HK-2 (cell line): ENCODE measurements around the gene PPP1R12B.
A peak's percentile ranks its signal among the peaks of the same experiment; 100 is the strongest.

Experiments used
- DNase-seq: peaks from one replicate; pipeline ENCODE4 v3.0.0-alpha.2; 2018; ENCODE audit not compliant: unreplicated experiment

Gene PPP1R12B

GRCh38 chr1:202348509-202349205 is at the start of gene PPP1R12B:
PPP1R12B (plus strand) TSS chr1:202348699; CDS start chr1:202348852, 153 bp downstream.
- peak; percentile 99 for DNase-seq

GRCh38 chr1:202302166-202302565 is 46.3 kb upstream of the PPP1R12B start:
- no peak for DNase-seq

DNA sequence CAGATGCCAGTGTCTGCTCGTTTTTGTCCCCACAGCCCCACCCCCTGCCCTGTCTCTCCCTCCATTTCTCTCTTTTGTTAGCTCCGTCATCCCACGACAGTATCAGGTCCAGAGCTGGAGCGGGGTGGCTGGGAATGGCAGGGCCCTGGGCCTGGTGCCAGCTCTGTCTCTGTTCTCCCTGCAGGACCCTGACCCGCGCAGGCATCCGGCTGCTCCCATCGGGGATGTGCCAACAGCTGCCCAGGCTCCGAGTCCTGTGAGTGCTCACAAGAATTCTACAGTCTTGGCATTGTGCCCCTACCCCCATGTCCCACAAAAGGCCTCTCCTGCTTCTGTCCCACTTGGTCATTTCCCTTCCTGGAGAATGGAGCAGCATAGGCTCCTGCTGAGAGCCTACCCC is 44.1 kb upstream of the PPP1R12B start:
- DNase-seq = no peak

- no peak for DNase-seq
Measured at GRCh38 chr1:202305168-202305567, 43.3 kb upstream of the PPP1R12B start.

DNA sequence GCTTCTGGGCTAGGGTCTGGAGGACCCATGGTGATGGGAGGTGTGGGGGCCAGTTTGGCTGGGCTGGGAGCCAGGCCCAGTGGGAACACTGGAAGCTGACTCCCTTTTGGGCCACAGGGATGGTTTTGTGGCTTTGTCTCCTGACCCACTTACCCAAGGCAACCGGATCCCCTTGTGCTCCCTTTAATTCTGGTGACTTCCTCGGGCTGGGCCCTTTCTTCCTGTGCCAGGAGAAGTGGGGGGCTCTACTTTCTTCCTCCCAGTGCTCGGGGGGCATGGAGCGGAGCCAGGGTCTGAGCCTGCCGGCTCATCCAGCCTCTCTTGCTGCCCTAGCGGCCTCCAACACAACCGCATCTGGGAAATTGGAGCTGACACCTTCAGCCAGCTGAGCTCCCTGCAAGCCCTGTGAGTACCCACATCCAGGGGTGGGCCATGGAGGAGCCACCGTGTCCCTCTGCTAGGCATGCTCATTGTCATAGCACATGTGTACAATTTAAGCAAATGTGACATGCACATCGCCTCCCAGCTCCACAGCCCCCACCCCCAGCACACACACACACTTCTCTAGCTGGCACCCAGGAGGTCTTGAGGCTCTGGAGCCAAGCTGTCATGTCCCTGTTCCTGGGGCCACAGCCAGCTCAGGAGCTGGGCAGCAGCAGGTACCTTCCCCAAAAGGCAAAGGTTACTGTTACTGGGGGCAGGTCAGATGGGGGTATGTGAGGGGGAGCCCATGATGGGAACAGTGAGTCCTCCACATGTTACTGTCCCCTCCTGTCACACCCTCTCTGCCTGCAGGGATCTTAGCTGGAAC is 41.8 kb upstream of the PPP1R12B start:
- DNase-seq = no peak

DNA sequence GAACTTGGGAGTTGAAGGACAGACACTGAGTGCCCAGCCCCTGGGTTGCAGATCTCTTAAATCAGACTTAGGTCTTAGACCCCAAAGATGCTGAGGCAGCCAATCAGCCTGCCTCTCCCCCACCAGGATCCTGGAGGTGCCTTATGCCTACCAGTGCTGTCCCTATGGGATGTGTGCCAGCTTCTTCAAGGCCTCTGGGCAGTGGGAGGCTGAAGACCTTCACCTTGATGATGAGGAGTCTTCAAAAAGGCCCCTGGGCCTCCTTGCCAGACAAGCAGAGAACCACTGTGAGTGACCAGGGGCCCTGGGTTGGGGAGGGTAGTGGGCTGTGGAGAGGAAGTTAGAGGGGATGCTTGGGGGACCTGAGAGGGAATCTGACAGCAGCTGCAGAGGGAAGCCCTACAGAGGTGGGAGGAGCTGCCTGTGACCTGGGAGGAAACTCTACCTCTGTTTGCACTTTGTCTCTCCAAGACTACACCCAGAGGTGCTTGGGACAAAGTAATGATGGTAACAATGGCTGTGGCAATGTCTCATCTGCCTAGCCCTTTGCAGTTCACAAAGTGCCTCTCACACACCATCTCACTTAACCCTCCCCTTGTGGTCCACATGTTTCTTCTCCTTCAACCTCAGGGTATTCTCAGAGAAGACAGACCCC is 38.3 kb upstream of the PPP1R12B start:
- DNase-seq = no peak

GRCh38 chr1:202310746-202311145 is 37.8 kb upstream of the PPP1R12B start:
- no peak for DNase-seq

- DNase-seq = no peak
Measured at GRCh38 chr1:202311875-202312635, 36.4 kb upstream of the PPP1R12B start.

DNA sequence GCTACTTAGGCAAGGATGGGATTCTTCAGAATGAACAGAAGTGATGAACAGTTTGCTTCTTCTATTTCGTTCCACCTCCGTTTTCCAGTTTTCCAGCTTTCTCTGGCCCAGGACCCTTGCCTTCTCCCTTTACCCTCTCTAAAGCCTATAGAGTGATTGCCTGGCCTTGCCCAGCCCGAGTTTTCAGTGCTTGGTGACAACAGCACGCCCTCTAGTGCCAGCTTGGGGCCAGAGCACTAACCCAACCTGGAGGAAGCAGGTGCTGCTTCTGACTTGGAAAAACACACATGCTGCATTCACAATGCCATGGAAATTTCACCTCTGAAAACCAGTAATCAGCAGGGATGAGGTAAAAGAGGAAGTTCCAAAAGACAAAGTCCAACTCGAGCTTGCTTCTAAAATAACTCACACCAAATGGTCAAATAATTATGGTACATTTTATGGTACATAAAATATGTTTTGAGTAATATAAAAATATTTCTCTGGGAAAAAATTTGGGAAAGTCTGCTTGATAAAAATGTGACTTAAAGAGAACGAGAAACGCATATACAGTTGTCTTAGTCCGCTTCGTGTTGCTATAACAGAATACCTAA is 32.8 kb upstream of the PPP1R12B start:
- DNase-seq = peak; percentile 77

GRCh38 chr1:202316186-202316585 is 32.3 kb upstream of the PPP1R12B start:
- DNase-seq = no peak

- no peak for DNase-seq
Measured at GRCh38 chr1:202317941-202318925, 30.3 kb upstream of the PPP1R12B start.

DNA sequence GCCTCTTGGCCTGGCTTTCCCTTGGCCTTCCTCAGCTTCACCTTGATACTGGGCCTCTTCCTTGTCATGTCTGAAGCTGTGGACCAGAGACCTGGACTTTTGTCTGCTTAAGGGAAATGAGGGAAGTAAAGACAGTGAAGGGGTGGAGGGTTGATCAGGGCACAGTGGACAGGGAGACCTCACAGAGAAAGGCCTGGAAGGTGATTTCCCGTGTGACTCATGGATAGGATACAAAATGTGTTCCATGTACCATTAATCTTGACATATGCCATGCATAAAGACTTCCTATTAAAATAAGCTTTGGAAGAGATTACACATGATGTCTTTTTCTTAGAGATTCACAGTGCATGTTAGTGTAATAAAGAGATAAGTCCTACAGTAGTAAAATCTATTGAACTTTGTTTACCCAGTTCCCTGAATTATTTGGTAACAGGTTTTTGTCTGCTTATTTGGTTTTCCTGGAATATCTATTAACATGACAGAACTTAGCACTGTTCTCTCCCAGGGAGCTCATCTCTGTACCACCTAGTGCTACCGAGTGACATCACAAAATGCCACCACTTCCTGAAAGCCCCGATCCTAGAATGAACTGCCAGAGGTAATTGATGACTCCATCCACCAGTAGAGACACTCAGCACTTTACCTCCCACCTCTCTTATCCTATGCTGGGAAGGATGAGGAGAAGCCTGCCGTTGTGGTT is 29.0 kb upstream of the PPP1R12B start:
- no peak for DNase-seq

DNA sequence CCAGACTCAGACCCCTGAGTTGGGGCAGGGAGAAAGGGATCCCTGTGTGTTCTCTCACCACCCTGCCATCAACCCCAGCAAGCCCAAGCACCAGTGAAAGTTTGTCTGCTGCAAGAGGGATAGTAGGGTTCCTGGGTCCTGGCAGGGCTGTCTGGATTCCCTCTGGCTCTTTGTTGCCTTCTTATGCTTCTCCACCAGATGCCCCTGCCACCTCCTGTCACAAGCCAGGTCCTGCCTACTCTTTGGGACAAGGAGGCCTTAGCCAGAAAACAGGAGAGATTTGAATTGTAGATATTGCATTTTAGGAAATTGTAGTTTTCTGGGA is 28.5 kb upstream of the PPP1R12B start:
- no peak for DNase-seq

DNA sequence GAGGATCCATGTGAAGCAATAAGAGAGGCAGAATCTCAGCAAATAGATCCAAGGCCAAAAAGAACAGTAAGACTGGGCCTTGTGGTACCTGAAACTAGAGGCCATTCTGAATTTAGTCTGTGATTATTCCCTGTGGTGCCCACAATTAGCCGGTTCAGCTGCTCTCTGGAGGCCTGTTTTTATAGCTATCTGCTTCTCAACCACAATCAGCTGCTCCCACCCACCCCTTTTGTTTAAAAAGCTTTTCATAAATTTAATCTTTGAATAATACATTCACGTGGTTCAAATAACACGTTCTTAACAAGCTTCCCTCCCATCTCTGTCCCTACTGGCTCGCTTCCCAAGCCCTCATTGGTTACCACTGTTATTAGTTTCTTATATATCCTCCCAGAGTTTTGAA is 24.8 kb upstream of the PPP1R12B start:
- DNase-seq = no peak

- no peak for DNase-seq
Measured at GRCh38 chr1:202324646-202325045, 23.9 kb upstream of the PPP1R12B start.

- no peak for DNase-seq
Measured at GRCh38 chr1:202329891-202330290, 18.6 kb upstream of the PPP1R12B start.

DNA sequence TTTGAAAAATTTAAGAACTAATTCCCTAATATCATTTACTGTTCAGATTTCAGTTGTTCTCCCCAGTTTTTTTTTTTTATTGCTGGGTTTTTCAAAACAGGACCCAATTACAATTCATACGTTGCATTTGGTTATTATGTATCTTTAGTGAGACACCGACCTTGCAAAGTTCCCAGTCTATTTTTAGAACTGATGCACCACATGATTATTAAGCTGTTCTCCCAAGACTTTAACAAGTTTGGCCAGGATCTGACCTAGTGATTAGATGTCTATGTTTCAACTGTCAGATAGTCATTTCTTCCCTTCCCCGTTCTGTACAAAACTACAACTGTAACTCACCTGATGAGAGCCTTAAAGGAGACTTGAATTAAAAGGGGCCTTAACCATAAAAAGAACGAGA is 14.6 kb upstream of the PPP1R12B start:
- DNase-seq = no peak

GRCh38 chr1:202343652-202344349 is 4.7 kb upstream of the PPP1R12B start:
- no peak for DNase-seq

DNA sequence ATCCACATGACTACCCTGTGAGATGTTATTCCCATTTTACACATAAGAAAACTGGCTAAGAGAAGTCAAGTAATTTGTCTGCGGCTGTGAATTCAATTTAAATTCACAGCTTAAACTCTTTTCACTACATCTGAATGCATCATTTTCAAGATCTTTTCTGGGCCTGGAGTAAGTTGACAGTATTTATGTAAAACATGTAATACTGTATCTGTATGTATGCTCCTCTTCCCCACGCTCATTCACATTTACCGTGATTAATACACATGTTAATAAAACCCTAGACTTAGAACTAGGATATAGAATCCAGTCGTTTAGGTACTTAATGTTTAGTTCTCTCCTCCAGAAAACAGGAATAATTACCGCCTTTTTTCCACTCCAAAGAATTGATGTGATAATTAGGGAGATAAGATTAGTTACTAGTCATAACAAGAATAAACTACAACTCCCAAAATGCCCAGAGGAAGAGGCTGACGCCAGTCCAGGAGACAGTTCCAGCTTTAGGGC is 442 bp upstream of the PPP1R12B start:
- no peak for DNase-seq
